GM12878 (cell line): ENCODE measurements around the gene DIAPH3.

ENCODE experiments used
- CTCF ChIP-seq, 3 experiments: IDR thresholded peaks in 2 of 3; conservative IDR thresholded peaks in 1 of 3; 2 replicates each; pipeline ENCODE4 v1.5.1; 2011; ENCODE audit warnings: low read depth in 3 of 3, low read length in 3 of 3, mild to moderate bottlenecking in 3 of 3, control low read depth in 2 of 3, moderate library complexity in 2 of 3, inconsistent platforms in 1 of 3, mixed read lengths in 1 of 3; ENCODE audit not compliant: control insufficient read depth in 2 of 3, insufficient read depth in 1 of 3; ENCODE audit errors: extremely low read depth in 1 of 3
- FOS ChIP-seq: IDR thresholded peaks from 3 replicates; pipeline ENCODE4 v1.6.1; 2011; ENCODE audit warnings: borderline replicate concordance; ENCODE audit not compliant: insufficient read length; ENCODE audit errors: extremely low read depth
- HDAC2 ChIP-seq: fragments of 200-600 bp; sonication (generic); IDR thresholded peaks from 2 replicates; pipeline ENCODE4 v1.6.1; 2017
- KDM1A ChIP-seq: fragments of 200-600 bp; sonication (generic); IDR thresholded peaks from 2 replicates; pipeline ENCODE4 v1.6.1; 2016; ENCODE audit warnings: borderline replicate concordance
- POLR2A ChIP-seq: IDR thresholded peaks from 2 replicates; pipeline ENCODE4 v1.6.1; 2011; ENCODE audit warnings: low read depth, mild to moderate bottlenecking, low read length
- POLR2AphosphoS5 ChIP-seq: IDR thresholded peaks from 2 replicates; pipeline ENCODE4 v1.6.1; 2011; ENCODE audit warnings: mild to moderate bottlenecking, low read length, inconsistent platforms
- REST ChIP-seq: IDR thresholded peaks from 2 replicates; pipeline ENCODE4 v1.6.1; 2012; ENCODE audit warnings: mild to moderate bottlenecking, low read depth, low read length
- SMAD1 ChIP-seq: fragments of 450-650 bp; IDR thresholded peaks from 2 replicates; pipeline ENCODE4 v1.6.1; 2018; ENCODE audit warnings: mild to moderate bottlenecking, low read depth; ENCODE audit not compliant: partially characterized antibody
- SUPT20H ChIP-seq: IDR thresholded peaks from 2 replicates; pipeline ENCODE4 v1.6.1; 2011; ENCODE audit warnings: low read depth, mild to moderate bottlenecking, low read length, moderate library complexity, borderline replicate concordance; ENCODE audit not compliant: control insufficient read depth
- YY1 ChIP-seq: IDR thresholded peaks from 2 replicates; pipeline ENCODE4 v1.6.1; 2011; ENCODE audit warnings: low read depth, mild to moderate bottlenecking, low read length
- ZBTB40 ChIP-seq: fragments of 450-650 bp; IDR thresholded peaks from 2 replicates; pipeline ENCODE4 v1.6.1; 2016; ENCODE audit warnings: mild to moderate bottlenecking, moderate library complexity, borderline replicate concordance

GRCh38 chr13:59975807-59976435 is 187.8 kb downstream of the DIAPH3 start:
- TF ChIP-seq CTCF (IDR thresholded peaks at IDR 0.05 in 2 of 3, conservative IDR thresholded peaks at IDR 0.05 in 1 of 3; ENCODE audit: control insufficient read depth in 2 of 3, extremely low read depth in 1 of 3, insufficient read depth in 1 of 3, low read depth in 3 of 3, low read length in 3 of 3) (no peak), POLR2AphosphoS5 (no peak), ZBTB40 (no peak), HDAC2 (no peak), KDM1A (no peak), SUPT20H (no peak), FOS (no peak), SMAD1 (no peak), POLR2A (no peak), REST (no peak), YY1 (no peak)
